ENCODE measurements around the gene TLCD3B. TPM values are rescaled to one million over a fixed set of nuclear protein-coding genes. Genes with fewer than 3 reads are reported as not detected.

TLCD3B gene
- total and polyA plus RNA-seq, 9 of the 15 experiments (the other 6 are each of a cell fraction or from before 2014, with no cell fraction given) = 0.10 to 0.52 (median 0.23) TPM; not detected in 4

DNA sequence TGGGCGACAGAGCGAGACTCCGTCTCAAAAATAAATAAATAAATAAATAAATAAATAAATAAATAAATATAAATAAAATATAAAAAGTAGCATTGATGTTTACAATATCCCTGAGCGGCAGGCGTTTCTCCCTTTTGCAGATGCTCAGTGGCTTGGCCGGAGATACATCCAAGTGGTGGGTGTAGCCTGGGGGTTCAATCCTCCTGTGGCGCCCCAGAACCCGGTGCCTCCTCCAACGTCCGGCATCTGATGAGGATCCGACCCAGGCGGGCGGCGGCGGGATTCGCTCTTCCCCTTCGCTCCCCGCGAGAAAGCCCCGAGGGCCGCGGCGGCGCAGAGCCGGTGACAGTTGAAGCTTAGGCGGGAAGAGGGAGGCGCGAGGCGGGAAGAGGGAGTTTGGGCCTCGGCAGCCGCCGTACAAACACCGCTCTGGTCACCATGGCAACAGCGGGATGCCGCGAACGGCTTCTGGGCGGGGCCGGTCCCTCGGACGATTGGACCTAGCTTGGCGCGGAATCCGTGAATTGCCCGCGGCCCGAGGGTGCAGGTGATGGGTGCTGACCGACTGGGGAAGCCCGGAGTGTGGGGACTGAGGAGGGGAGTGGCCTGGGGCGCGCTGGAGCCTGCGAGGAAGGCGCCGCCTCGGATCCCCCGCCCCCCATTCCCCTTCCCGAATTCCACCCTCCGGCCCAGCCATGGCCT lies 21.8 kb upstream of the TLCD3B start (continued):
- TF ChIP-seq, protein P1, sequence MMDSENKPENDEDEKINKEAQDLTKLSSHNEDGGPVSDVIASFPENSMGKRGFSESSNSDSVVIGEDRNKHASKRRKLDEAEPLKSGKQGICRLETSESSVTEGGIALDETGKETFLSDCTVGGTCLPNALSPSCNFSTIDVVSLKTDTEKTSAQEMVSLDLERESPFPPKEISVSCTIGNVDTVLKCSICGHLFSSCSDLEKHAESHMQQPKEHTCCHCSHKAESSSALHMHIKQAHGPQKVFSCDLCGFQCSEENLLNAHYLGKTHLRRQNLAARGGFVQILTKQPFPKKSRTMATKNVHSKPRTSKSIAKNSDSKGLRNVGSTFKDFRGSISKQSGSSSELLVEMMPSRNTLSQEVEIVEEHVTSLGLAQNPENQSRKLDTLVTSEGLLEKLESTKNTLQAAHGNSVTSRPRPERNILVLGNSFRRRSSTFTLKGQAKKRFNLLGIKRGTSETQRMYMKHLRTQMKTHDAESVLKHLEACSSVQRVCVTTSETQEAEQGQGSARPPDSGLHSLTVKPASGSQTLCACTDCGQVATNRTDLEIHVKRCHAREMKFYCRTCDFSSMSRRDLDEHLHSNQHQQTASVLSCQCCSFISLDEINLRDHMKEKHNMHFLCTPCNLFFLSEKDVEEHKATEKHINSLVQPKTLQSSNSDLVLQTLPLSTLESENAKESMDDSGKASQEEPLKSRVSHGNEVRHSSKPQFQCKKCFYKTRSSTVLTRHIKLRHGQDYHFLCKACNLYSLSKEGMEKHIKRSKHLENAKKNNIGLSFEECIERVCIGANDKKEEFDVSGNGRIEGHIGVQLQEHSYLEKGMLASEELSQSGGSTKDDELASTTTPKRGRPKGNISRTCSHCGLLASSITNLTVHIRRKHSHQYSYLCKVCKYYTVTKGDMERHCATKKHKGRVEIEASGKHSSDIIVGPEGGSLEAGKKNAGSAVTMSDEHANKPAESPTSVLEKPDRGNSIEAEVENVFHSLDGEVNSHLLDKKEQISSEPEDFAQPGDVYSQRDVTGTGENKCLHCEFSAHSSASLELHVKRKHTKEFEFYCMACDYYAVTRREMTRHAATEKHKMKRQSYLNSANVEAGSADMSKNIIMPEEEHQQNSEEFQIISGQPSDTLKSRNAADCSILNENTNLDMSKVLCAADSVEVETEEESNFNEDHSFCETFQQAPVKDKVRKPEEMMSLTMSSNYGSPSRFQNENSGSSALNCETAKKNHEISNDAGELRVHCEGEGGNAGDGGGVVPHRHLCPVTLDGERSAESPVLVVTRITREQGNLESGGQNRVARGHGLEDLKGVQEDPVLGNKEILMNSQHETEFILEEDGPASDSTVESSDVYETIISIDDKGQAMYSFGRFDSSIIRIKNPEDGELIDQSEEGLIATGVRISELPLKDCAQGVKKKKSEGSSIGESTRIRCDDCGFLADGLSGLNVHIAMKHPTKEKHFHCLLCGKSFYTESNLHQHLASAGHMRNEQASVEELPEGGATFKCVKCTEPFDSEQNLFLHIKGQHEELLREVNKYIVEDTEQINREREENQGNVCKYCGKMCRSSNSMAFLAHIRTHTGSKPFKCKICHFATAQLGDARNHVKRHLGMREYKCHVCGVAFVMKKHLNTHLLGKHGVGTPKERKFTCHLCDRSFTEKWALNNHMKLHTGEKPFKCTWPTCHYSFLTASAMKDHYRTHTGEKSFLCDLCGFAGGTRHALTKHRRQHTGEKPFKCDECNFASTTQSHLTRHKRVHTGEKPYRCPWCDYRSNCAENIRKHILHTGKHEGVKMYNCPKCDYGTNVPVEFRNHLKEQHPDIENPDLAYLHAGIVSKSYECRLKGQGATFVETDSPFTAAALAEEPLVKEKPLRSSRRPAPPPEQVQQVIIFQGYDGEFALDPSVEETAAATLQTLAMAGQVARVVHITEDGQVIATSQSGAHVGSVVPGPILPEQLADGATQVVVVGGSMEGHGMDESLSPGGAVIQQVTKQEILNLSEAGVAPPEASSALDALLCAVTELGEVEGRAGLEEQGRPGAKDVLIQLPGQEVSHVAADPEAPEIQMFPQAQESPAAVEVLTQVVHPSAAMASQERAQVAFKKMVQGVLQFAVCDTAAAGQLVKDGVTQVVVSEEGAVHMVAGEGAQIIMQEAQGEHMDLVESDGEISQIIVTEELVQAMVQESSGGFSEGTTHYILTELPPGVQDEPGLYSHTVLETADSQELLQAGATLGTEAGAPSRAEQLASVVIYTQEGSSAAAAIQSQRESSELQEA (IDR thresholded peaks at IDR 0.05; ENCODE audit: low read depth) = peak; percentile 98
- TF ChIP-seq ZNF717 (CRISPR knock-in tag; IDR thresholded peaks at IDR 0.05) (no peak), HMGN3 (IDR thresholded peaks at IDR 0.05; ENCODE audit: borderline replicate concordance, extremely low read depth, insufficient read length, low read depth, low read length) (peak; percentile 93), SP1 (CRISPR knock-in tag; IDR thresholded peaks at IDR 0.05) (peak; percentile 95), ERF (CRISPR knock-in tag; IDR thresholded peaks at IDR 0.05) (no peak), CC2D1A (IDR thresholded peaks at IDR 0.05) (no peak; the same call in 1 of the 2 replicates), CBX3 (IDR thresholded peaks at IDR 0.05; ENCODE audit: borderline replicate concordance in 1 of 2, low read length in 2 of 2) (peak in 1 of 2 experiments; percentile 98; a peak in 2 of 3 replicates)
- TF ChIP-seq, protein P2, sequence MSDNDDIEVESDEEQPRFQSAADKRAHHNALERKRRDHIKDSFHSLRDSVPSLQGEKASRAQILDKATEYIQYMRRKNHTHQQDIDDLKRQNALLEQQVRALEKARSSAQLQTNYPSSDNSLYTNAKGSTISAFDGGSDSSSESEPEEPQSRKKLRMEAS (CRISPR knock-in tag; IDR thresholded peaks at IDR 0.05) = peak; percentile 95
- TF ChIP-seq, protein P3, sequence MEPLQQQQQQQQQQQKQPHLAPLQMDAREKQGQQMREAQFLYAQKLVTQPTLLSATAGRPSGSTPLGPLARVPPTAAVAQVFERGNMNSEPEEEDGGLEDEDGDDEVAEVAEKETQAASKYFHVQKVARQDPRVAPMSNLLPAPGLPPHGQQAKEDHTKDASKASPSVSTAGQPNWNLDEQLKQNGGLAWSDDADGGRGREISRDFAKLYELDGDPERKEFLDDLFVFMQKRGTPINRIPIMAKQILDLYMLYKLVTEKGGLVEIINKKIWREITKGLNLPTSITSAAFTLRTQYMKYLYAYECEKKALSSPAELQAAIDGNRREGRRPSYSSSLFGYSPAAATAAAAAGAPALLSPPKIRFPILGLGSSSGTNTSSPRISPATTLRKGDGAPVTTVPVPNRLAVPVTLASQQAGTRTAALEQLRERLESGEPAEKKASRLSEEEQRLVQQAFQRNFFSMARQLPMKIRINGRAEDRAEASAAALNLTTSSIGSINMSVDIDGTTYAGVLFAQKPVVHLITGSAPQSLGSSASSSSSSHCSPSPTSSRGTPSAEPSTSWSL (CRISPR knock-in tag; IDR thresholded peaks at IDR 0.05; ENCODE audit: borderline replicate concordance) = no peak
- TF ChIP-seq, protein P4, sequence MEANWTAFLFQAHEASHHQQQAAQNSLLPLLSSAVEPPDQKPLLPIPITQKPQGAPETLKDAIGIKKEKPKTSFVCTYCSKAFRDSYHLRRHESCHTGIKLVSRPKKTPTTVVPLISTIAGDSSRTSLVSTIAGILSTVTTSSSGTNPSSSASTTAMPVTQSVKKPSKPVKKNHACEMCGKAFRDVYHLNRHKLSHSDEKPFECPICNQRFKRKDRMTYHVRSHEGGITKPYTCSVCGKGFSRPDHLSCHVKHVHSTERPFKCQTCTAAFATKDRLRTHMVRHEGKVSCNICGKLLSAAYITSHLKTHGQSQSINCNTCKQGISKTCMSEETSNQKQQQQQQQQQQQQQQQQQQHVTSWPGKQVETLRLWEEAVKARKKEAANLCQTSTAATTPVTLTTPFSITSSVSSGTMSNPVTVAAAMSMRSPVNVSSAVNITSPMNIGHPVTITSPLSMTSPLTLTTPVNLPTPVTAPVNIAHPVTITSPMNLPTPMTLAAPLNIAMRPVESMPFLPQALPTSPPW (CRISPR knock-in tag; IDR thresholded peaks at IDR 0.05) = peak; percentile 57

Data from K562 (cell line).